HG03439 (cell line): ENCODE data around the gene WASHC3.
"Not testable (repeated sequence)": the region's sequence is repeated elsewhere in the genome, so short reads cannot be mapped to it uniquely, and the experiment has no call there.

Experiments
- ATAC-seq: cut with Tn5 transposase; IDR thresholded peaks from one replicate; pipeline ENCODE4 v1.9.1; 2021; ENCODE audit warnings: mild to moderate bottlenecking, moderate library complexity; ENCODE audit not compliant: unreplicated experiment

The WASHC3 gene, protein sequence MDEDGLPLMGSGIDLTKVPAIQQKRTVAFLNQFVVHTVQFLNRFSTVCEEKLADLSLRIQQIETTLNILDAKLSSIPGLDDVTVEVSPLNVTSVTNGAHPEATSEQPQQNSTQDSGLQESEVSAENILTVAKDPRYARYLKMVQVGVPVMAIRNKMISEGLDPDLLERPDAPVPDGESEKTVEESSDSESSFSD

DNA sequence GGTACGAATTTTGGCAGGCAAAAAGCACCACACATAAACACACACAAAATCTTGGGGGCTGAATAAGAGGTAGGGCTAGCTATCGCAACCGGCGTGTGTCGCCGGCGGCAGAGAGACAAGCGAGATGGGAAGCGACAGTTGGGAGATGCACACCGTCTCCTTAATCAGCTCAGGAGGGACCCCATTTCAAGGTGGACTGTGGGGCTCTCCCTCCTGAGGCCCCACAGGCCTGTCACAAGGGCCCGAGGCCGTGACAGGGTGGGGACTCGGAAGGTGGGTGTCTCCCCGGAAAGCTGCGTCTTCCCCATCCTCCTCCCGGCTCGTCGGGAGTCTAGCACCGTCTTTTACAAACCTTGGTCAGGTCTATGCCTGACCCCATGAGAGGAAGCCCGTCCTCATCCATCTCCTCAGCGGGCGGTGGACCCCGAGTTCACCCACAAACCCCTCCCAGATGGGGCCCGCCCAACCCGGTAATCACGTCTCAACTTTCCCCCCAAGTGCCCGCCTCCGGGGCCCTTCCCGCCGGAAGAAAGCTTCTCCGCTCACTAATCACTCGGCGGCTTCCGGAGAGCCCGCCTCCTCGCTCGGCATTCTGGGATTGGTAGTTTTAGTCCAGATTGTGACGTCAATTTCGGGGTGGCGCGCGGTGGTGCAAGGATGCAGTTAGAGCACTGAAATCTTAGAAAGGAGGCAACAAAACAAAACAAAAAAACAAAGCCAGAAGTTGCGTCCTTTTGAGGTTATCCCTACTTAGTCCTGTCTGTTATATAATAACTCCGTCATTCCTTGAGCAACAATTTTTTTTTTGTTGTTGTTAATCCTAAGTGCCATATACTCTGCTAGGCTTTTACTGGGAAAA, at the start of gene WASHC3:
Gene WASHC3, minus strand, starts transcription at position 432 of the 859 bp plus-strand sequence. Its CDS starts 29 bp downstream, at position 403.
- ATAC-seq: peak; percentile 97

DNA sequence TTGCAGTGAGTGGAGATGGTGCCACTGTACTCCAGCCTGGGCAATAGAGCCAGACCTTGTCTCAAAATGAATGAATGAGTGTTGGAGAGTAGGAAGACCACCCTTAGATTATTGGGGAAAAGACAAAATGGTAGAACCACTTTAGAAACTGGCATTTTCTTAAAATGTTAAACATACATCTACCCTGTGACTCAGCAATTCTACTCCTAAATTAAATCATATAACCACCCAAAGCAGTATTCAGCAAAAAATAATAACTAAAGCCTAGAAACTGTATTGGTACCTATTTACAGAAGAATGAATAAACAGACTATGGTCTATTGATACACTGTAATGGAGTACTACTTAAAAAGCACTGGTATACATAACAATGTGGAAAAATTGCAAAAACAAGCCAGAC, 49.0 kb upstream of the WASHC3 start:
- ATAC-seq: no peak

DNA sequence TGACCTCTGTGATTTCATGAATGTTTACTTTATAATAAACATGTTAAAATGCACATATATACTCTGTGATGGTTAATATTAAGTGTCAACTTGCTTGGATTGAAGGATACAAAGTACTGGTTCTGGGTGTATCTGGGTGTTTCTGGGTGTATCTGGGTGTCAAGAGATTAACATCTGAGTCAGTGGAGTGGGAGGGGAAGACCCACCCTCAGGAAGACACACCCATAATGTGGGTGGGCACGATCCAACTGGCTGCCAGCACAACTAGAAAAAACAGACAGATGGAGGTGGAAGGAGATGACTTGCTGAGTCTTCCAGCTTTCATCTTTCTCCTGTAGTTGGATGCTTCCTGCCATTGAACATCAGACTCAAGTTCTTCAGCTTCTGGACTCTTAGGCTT, 46.2 kb upstream of the WASHC3 start:
- ATAC-seq: no peak

DNA sequence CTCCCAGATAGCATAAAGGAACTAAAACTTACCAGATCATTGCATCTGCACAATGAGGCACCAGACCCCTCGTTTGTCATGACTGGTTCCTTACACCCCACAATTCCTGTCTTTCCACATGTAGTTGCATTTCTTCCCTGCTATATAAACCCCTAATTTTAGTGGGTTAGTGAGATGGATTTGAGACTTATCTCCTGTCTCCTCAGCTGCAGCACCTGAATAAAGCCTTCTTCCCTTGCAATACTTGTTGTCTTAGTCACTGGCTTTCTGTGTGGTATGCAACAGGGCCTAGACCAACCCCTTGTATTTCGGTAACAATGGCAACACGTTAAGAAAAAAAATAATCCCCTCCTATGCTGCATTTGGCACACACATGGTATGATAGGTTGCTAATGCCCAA, 45.1 kb upstream of the WASHC3 start:
- ATAC-seq: no peak

DNA sequence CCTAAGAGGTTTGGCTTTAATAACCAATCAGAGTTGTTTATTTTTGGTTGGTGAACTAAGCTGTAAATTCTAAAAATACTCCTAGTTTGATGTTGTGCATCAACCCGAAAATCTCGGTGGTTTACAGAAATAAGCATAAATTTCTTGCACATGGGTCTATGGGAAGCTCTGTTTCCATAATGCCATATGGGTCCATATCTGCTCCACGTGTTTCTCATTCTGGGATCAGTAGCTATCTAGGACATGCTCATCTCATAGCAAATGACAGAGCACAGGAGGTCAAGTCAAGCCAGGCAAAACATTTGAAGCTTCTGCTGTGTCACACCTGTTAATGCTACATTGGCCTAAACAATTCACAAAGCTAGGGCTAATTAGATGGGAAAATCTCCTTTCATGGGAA, 35.1 kb upstream of the WASHC3 start:
- no peak for ATAC-seq

DNA sequence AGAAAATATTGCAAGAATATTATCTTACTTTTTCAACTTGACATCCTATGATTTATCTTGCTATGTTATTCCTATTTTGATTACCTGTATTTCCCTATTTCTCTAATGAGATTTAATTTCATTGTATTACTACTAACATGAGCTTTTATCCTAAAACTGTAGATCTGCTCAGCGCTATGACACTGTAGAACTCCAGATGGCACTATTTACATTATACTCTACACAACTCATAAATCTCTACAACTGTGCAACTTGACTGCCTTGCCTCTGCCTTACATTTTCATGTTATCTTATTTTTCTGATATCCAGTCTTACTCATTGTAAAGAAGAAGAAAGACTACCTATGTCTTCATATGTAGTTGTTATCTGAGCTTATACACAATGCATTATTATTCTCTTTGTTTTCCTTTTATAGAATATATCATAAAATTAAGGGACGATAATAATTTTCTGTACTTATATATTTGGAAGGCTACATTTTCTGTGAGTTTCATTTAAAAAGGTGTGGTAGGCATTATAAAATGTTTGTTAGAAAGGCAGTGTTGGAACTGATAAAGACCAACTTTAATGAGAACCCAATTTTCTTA, 34.0 kb upstream of the WASHC3 start:
- ATAC-seq: no peak

DNA sequence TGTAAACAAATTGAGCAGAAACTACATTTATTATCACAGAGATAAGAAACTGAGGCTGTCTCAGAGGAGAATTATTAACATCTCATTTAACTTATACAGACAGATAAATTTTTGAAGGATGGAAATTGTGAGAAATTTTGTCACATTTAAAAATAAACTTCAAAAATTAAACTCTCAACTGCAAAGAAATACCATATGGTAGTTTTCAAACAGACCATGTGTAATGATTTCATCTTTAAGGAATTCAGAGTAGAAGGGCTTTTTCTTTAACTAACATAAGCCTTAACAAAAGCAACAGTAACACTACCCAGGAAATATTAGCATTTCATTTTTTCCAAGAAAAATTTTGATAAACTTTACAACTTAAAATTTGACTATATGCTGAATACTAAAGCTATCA, 31.5 kb upstream of the WASHC3 start:
- no peak for ATAC-seq

DNA sequence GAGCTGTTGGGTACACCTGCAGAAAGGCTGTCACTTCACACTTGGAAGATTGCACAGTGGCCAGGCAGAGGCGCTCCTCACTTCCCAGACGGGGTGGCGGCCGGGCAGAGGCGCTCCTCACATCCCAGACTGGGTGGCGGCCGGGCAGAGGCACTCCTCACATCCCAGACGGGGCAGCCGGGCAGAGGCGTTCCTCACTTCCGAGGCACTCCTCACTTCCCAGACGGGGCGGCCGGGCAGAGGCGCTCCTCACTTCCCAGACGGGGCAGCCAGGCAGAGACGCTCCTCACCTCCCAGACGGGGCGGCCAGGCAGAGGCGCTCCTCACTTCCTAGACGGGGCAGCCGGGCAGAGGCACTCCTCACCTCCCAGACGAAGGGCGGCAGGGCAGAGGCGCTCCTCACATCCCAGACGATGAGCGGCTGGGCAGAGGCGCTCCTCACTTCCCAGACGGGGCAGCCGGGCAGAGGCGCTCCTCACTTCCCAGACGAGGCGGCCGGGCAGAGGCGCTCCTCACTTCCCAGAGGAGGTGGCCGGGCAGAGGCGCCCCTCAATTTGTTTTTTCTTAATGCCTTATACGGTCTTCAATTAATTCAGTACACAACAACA, 27.5 kb upstream of the WASHC3 start:
- not testable (repeated sequence) for ATAC-seq

DNA sequence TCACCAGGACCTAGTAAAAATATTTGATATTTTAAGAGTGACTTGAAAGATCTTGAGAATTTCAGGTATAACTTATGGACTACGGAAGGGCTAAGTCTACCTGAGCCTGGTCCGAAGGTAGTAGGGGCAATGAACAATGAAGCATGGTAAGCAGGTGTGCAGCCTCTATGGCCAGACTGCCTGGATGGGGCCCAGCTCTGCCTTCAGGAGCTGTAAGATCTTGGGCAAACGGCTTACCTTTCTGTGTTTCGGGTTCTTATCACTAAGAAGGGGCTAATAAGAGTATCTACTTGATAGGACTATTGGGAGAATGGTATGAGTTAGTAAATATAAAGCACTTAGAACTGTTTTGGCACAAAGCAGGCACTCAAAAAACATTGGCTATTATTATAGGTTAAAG, 19.1 kb upstream of the WASHC3 start:
- no peak for ATAC-seq

DNA sequence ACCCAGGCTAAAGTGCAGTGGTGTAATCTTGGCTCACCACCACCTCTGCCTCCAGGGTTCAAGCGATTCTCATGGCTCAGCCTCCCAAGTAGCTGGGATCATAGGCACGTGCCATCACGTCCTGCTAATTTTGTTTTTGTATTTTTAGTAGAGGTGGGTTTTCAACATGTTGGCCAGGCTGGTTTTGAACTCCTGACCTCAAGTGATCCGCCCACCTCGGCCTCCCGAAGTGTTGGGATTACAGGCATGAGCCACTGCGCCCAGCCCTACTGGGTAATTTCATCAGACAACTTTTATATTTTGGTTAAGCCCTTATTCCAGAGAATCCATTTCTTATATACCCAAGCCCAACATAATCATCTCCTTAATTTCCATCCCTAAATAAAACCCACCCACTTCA, 10.3 kb upstream of the WASHC3 start:
- ATAC-seq: not testable (repeated sequence)

DNA sequence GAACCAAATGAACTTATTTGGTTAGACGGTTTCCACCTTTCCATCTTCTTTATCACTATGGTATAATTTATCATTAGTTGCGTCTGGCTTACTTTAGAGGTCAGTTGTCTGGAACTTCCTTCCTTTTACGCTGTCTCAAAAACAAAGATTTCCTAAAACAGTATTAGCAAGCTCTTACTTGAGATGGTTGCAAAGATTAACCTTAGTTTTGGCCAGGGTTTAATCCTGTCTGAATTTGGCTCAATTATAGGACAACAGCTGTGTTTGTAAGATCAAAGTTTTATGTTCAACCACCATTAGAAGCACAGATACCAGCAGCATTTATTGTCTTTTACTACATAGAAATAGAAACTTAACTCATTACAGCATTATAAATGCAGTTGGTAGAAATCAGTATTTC, 7.9 kb upstream of the WASHC3 start:
- no peak for ATAC-seq

DNA sequence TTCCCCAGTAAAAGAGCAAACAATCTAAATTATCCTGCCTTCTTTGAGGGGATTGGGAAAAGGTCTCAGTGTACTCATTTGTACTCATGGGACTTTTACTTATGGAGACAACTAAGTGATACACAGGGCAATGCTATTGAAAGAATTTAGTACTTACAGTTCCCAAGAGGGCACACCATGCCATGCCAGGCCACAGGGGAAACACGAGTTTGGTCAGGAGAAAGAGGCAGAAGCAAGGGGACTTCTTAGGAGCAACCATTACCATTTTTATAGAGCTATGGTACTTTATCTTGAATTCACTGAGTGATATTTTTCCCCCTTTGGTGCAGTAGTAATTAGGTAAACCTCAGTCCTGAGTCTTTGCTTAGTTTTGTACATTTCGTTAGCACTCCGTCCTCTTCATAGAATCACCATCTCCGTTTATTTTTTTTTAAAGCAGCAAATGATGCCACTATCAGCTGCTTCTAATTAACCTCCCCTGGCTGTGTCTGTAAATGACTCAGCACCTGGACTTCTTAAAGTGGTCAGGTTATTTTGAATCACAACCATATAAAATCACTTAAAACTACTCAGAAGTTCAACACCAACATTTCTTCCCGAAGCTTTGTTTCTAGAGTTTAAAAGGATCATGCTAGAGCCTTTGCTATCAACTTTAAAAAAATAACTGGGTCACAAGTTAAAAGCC, 5.9 kb upstream of the WASHC3 start:
- ATAC-seq: no peak

DNA sequence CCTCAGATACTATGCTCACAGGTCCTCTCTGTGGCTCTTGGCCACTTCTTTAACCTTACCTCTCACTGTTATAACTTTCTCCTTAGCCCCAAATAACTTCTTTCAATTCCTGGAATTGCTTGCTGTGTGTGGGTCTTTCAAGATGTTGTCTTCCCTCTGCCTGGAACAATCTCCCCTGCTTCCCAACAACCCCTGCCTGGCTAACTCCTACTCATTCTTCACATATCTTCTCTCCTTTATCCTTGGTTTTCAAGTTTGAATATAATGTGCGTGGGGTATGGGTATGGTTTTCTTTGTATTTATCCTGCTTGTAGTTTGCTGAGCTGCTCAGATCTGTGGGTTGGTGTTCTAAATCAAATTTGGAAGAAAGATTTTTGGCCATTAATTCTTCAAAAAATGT, 2.7 kb upstream of the WASHC3 start:
- ATAC-seq: no peak

DNA sequence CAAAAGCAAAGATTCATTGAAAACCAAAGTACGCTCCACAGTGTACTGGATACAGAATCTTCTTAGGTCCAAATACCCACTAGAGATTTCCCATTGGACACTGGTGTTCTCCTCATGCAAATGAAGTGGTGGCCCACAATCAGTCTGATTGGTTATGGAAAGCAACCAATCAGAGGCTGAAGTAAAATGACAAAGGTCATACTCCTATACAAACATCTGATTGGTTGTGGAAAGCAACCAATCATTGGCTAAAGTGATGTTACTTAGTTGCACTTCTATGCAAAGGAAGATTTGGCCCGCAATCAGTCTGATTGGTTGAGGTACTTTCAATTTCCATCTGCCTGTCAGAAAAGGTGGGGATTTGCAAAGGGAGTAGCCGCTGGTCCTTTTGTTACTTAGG, 1.3 kb upstream of the WASHC3 start:
- no peak for ATAC-seq

DNA sequence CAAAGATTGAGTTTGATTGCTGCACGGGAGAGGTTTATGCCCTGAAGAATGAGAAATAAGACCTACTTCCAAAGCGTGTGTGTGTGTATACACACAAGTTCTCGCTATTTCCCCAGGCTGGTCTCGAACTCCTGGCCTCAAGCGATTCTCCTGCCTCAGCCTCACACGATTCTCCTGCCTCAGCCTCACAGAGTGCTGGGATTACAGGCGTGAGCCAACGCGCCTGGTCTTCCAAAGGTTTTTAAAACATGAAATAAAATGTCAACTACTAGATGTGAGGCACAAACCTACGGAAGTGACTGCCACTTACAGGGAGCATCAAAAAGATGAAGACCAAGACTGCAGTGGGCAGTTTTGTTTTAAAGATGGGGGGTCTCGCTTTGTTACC, 622 bp upstream of the WASHC3 start:
- no peak for ATAC-seq

DNA sequence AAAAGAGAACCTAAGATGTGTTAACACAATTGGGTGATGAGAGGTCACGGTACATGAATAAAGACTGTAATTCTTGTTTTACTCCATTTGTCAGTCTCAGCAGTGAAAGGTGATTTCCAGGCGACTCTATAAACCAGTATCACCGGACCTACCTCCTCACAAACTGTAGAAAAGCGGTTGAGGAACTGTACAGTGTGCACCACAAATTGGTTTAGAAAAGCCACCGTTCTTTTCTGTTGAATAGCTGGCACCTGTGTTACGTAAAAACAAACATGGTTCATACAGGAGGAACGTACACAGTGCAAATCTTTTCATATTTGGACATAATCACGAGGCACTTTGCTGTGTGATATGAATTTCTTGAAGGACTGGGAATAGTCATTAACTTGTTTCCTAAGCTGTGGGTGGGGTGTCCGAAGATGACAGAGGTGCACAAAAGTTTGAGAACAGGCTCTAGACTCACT, 663 bp downstream of the WASHC3 start:
- no peak for ATAC-seq

DNA sequence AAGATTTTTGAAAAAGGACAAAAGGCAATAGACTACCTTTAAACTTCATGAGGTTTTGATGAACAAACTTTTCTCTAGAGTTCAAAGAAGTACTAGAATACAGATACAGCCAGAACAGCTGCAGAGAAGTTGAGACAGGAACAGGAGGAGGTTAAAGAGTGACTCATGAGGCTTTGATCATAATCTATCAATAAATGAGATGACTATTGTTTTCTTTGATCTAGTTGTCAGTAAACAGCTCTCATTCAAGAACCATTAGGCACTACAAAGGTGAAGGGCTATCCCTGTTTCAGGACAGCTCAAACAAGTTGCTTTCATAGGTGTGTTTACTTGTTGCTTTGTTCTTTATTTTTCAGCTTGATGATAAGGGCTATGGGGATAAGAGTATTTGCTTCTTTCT, 2.4 kb downstream of the WASHC3 start:
- ATAC-seq: no peak

DNA sequence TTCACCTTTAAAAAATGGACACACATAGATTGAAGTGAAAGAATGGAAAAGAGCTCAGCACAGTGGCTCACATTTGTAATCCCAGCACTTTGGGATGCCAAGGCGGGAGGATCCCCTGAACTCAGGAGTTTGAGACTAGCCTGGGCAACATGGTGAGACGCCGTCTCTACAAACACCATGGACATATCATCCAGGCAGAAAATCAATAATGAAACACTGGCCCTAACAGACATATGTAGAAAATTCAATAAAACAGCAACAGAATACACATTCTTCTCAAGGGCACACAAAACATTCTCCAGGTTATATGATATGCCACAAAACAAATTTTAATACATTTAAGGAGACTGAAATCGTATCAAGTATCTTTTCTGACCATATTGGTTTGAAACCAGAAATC, 7.4 kb downstream of the WASHC3 start:
- ATAC-seq: no peak

DNA sequence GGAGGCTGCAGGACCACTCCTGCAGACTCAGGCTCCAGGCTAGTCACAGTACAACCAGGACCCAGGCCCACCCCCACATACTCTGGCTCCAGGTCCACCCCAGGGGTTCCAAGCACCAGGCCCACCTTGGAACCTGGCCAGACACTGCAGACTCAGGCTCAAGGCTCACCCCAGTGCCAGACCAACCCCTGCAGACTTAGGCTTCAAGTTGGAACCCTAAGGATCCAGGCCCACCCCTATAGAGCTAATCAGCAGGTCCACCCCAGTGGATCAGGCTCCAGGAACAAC, 8.8 kb downstream of the WASHC3 start:
- no peak for ATAC-seq

DNA sequence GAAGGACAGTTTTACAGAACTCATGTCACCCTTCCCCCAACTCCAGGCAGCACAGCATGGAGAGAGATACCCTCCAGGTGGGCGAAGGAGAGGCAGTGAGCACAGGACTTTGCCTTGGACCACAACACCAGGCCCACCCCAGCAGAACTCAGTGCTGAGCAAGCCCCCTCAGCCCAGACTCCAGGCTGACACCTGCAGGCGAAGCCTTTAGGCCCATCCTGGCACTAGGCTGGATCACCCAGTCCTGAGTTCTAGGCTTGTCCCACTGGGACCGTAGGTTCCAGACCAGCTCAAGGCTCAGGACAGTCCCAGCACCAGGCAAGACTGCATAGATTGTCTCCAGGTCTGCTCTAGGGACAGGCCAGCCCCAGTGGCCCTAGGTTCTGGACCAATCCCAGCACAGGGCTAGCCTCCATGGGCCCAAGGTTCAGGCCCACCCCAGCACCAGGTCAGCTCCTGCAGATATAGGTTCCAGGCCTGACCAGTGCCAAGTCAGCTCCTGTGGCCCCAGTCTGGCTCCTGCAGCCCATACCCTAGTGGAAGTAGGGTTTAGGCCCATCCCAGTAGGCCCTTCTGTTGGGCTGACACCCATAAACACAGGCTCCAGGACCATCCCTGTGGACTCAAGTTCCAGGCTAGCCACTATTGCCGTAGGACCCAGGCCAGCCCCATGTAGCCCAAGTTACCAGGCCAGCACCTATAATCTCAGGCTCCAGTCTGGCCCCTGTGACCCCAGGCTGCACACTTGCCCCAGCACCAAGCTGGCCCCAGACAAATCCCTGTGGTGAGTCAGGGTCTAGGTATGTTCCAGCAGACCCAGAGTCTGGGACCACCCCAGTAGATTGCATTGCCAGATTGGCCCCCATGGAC, 9.4 kb downstream of the WASHC3 start:
- no peak for ATAC-seq
